Stimulated activated CD4-positive, alpha-beta T cell treated with anti-CD3 and anti-CD28 coated beads, Interleukin-12 subunit alpha, Interleukin-12 subunit beta, amount 100 ng/mL, for 4 hours (primary cell): ENCODE data around the gene CD274.
"Not testable (repeated sequence)": the region's sequence is repeated elsewhere in the genome, so short reads cannot be mapped to it uniquely, and the experiment has no call there.

Experiments
- DNase-seq: peaks from one replicate; pipeline ENCODE4 v3.0.0-alpha.2; 2020

The CD274 gene

GRCh38 chr9:5450359-5451091, at the start of gene CD274:
Gene CD274 (plus strand): TSS chr9:5450542. CDS start chr9:5456114, 5,572 bp downstream.
- DNase-seq: peak; percentile 78

GRCh38 chr9:5402217-5402616, 48.1 kb upstream of the CD274 start:
- DNase-seq: no peak

GRCh38 chr9:5408596-5408995, 41.7 kb upstream of the CD274 start:
- DNase-seq: no peak

- DNase-seq: no peak
Observed at GRCh38 chr9:5416953-5417352, 33.4 kb upstream of the CD274 start.

- DNase-seq: no peak
Observed at GRCh38 chr9:5418481-5418880, 31.9 kb upstream of the CD274 start.

GRCh38 chr9:5419987-5420386, 30.4 kb upstream of the CD274 start:
- DNase-seq: no peak

GRCh38 chr9:5421163-5421562, 29.2 kb upstream of the CD274 start:
- DNase-seq: no peak

GRCh38 chr9:5422276-5422675, 28.1 kb upstream of the CD274 start:
- DNase-seq: no peak

- no peak for DNase-seq
Observed at GRCh38 chr9:5425006-5425628, 25.2 kb upstream of the CD274 start.

GRCh38 chr9:5427005-5427404, 23.3 kb upstream of the CD274 start:
- no peak for DNase-seq

GRCh38 chr9:5428172-5428571, 22.2 kb upstream of the CD274 start:
- no peak for DNase-seq

- DNase-seq: no peak
Observed at GRCh38 chr9:5428794-5429528, 21.4 kb upstream of the CD274 start.

GRCh38 chr9:5429873-5430564, 20.3 kb upstream of the CD274 start:
- no peak for DNase-seq

GRCh38 chr9:5430912-5431311, 19.4 kb upstream of the CD274 start:
- no peak for DNase-seq

GRCh38 chr9:5432890-5433289, 17.5 kb upstream of the CD274 start:
- DNase-seq: not testable (repeated sequence)

GRCh38 chr9:5433328-5433727, 17.0 kb upstream of the CD274 start:
- DNase-seq: not testable (repeated sequence)

- DNase-seq: not testable (repeated sequence)
Observed at GRCh38 chr9:5433841-5434810, 16.2 kb upstream of the CD274 start.

- no peak for DNase-seq
Observed at GRCh38 chr9:5435912-5436311, 14.4 kb upstream of the CD274 start.

GRCh38 chr9:5436441-5436840, 13.9 kb upstream of the CD274 start:
- DNase-seq: no peak

- DNase-seq: peak; percentile 85
Observed at GRCh38 chr9:5437254-5438216, 12.8 kb upstream of the CD274 start, which contains the start of gene PLGRKT. Gene PLGRKT (minus strand): TSS chr9:5437925. CDS start chr9:5431977, 5,948 bp downstream.
